ENCODE results near the gene STUM.

Gene STUM

GRCh38 chr1:226512076-226512728 is 36.4 kb upstream of the STUM start:
- ChIA-PET POLR2A (no interaction called here), CTCF (no interaction called here)
- DNase-seq (ENCODE audit: extremely low spot score), result no peak
- TF ChIP-seq, protein P1, sequence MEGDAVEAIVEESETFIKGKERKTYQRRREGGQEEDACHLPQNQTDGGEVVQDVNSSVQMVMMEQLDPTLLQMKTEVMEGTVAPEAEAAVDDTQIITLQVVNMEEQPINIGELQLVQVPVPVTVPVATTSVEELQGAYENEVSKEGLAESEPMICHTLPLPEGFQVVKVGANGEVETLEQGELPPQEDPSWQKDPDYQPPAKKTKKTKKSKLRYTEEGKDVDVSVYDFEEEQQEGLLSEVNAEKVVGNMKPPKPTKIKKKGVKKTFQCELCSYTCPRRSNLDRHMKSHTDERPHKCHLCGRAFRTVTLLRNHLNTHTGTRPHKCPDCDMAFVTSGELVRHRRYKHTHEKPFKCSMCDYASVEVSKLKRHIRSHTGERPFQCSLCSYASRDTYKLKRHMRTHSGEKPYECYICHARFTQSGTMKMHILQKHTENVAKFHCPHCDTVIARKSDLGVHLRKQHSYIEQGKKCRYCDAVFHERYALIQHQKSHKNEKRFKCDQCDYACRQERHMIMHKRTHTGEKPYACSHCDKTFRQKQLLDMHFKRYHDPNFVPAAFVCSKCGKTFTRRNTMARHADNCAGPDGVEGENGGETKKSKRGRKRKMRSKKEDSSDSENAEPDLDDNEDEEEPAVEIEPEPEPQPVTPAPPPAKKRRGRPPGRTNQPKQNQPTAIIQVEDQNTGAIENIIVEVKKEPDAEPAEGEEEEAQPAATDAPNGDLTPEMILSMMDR (IDR thresholded peaks at IDR 0.05; ENCODE audit: control extremely low read depth, extremely low read depth, low read depth, missing control alignments), result no peak

GRCh38 chr1:226518375-226518774 is 30.2 kb upstream of the STUM start:
- TF ChIP-seq, protein P1 (IDR thresholded peaks at IDR 0.05; ENCODE audit: control extremely low read depth, extremely low read depth, low read depth, missing control alignments), result no peak
- ChIA-PET POLR2A (no interaction called here), CTCF (no interaction called here)
- no peak for DNase-seq (ENCODE audit: extremely low spot score)

DNA sequence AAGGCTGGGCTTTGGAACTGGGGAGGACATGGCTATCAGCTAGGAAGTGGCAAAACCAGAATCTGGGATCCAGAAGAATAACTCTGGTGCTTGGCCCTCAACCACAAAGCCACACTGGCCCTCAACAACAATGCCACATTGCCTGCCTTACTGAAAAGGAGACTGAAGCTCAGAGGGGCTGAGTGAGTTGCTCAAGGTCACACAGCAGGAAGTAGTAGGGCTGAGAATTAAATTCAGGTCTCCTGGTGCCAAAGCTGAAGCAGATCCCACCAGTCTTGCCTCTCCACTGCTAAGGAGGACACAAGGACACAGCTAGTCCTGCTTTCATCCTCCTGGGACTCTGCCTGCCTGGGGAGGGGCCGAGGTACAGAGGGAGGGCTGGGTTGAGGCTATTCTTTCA is 29.4 kb upstream of the STUM start:
- CTCF ChIA-PET, result no interaction called here
- no peak for DNase-seq (ENCODE audit: extremely low spot score)
- POLR2A ChIA-PET, result no interaction called here
- TF ChIP-seq, protein P1 (IDR thresholded peaks at IDR 0.05; ENCODE audit: control extremely low read depth, extremely low read depth, low read depth, missing control alignments), result no peak

DNA sequence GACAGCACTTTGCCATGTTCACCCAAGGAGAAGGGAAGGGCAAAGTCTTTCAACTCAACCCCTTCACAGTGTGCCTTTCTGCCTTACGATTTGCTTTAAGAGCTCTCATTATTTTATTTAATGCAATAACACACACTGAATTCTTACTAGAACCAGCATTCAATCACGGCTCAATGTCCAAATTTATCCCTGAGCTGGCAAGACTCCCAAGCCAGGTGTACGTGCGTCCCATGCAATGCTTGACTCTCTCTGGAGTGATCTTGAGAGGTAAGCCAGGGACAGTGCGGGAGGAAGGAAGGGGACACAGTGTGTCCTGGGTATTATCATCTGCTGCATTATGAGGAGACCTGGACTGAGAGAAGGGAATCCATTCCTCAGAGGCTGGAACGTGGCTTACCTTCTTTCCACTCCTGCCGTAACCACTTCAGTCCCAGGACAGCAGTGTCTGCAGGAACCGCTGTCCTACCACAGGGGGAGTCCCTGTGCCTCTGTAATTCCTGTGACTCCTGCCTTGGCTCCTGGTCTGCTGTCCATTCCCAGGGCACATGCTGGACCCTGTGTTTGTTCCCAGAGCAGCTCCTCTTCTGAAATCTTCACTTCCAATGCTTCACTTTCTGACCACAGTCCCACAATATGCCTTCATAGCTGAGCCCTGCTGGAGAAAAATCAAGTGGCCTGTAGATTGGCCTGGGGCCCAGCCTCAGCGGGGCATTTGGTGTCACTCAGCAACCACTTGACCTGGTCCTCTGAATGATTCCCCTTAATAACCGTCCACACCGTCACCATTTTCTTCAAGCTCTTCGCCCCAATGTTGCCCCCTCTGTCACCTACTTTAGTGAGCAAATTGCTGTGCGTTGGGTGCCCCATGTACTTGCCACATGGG is 28.6 kb upstream of the STUM start:
- TF ChIP-seq, protein P1 (IDR thresholded peaks at IDR 0.05; ENCODE audit: control extremely low read depth, extremely low read depth, low read depth, missing control alignments), result no peak
- ChIA-PET POLR2A (no interaction called here), CTCF (interaction anchor here (0.8 kb wide), 1 partner anchor 9 kb away, joined by 3 read pairs; no protein-coding TSS in a partner anchor)
- no peak for DNase-seq (ENCODE audit: extremely low spot score)

GRCh38 chr1:226520640-226521355 is 27.8 kb upstream of the STUM start:
- DNase-seq (ENCODE audit: extremely low spot score), result no peak
- CTCF ChIA-PET, result interaction anchor here (1.4 kb wide), 1 partner anchor 15 kb away, joined by 3 read pairs; no protein-coding TSS in a partner anchor
- POLR2A ChIA-PET, result no interaction called here
- TF ChIP-seq, protein P1 (IDR thresholded peaks at IDR 0.05; ENCODE audit: control extremely low read depth, extremely low read depth, low read depth, missing control alignments), result no peak

DNA sequence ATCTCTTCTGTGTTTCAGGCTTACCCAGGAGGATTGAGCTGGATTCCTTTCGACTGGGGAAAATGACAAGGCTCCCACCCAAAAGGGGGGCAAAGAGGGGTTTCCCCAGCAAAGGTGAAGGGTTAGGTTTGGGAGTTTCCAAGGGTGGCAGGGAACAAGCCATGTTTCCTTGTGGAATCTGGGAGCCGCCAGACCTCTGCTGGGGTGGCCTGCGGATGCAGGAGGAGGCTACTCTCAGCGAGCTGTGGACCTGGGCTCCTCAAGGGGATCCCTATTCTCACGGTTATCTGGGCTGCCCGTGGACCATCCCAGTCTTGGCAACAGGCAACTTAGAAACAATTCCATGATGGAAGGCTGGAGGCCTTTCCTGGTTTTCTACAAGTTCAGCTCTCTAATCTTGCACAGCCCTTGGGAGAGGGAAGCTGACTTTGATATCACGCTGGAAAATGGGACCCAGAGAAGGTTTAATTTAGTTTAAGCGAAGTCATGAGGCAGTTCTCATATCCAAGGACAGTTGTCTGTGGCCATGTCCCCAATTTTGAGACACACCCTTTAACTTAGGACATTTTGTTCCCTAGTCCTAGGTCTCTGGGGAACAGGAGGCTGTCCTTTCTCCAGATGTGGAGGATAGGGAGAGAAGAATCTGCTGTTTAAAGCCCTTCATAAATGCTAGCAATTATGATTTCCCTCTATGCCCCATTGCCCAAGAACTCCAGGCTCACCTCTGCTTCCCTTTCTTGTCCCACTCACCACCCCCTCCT is 24.7 kb upstream of the STUM start:
- ChIA-PET POLR2A (no interaction called here), CTCF (interaction anchor here (1.0 to 1.5 kb wide), 3 partner anchors 9 to 103 kb away, joined by 3 to 5 read pairs (median 3); no protein-coding TSS in a partner anchor)
- TF ChIP-seq, protein P1 (IDR thresholded peaks at IDR 0.05; ENCODE audit: control extremely low read depth, extremely low read depth, low read depth, missing control alignments), result no peak
- no peak for DNase-seq (ENCODE audit: extremely low spot score)

Measured in GM10248 (cell line).